ENCODE measurements around the gene LMO1.

GRCh38 chr11:8263109-8263768, 439 bp downstream of the LMO1 start:
- no peak for TF ChIP-seq REST (IDR thresholded peaks at IDR 0.05; ENCODE audit: insufficient read depth in 1 of 2, low read depth in 2 of 2, low read length in 2 of 2)
- TF ChIP-seq POLR2AphosphoS5 (IDR thresholded peaks at IDR 0.05; ENCODE audit: low read depth, low read length), result no peak
- no peak for TF ChIP-seq TAF1 (IDR thresholded peaks at IDR 0.05; ENCODE audit: borderline replicate concordance, insufficient read depth, low read length)
